Hypothalamus (tissue), 51 donors: ENCODE measurements around the gene PLAAT2.
A peak's percentile ranks its signal among the peaks of the same experiment; 100 is the strongest.

ENCODE experiments used
- DNase-seq, 51 donors: peaks; one replicate each; lab custom pipeline; 2025; lab: John Stamatoyannopoulos, UW

The PLAAT2 gene

GRCh38 chr11:63527667-63528066, 35.5 kb downstream of the PLAAT2 start:
- no peak for DNase-seq

GRCh38 chr11:63523151-63523550, 40.0 kb downstream of the PLAAT2 start:
- no peak for DNase-seq

- DNase-seq, result no peak
Observed at GRCh38 chr11:63521896-63522295, 41.3 kb downstream of the PLAAT2 start.

GRCh38 chr11:63520606-63521170, 42.5 kb downstream of the PLAAT2 start:
- DNase-seq, result no peak

GRCh38 chr11:63518548-63518947, 44.6 kb downstream of the PLAAT2 start:
- no peak for DNase-seq

GRCh38 chr11:63517156-63517555, 46.0 kb downstream of the PLAAT2 start:
- DNase-seq, result no peak

- no peak for DNase-seq
Observed at GRCh38 chr11:63516109-63516508, 47.1 kb downstream of the PLAAT2 start.

GRCh38 chr11:63512816-63513215, 50.4 kb downstream of the PLAAT2 start:
- no peak for DNase-seq

- peak in 11 of 51 donors; percentile 14 to 48 (median 33) for DNase-seq
Observed at GRCh38 chr11:63511048-63511748, 52.0 kb downstream of the PLAAT2 start.

GRCh38 chr11:63510360-63511047, 52.7 kb downstream of the PLAAT2 start:
- DNase-seq, result peak in 44 of 51 donors; percentile 32 to 94 (median 78)

- no peak for DNase-seq
Observed at GRCh38 chr11:63508745-63509144, 54.4 kb downstream of the PLAAT2 start.

- DNase-seq, result peak in 35 of 51 donors; percentile 19 to 82 (median 57)
Observed at GRCh38 chr11:63508009-63508408, 55.2 kb downstream of the PLAAT2 start.

GRCh38 chr11:63507511-63507910, 55.7 kb downstream of the PLAAT2 start:
- DNase-seq, result no peak

GRCh38 chr11:63506876-63507275, 56.3 kb downstream of the PLAAT2 start:
- no peak for DNase-seq

- DNase-seq, result no peak
Observed at GRCh38 chr11:63505857-63506528, 57.2 kb downstream of the PLAAT2 start, which contains the start of gene LGALS12. Gene LGALS12 (plus strand): TSS chr11:63506084. CDS start chr11:63506459, 375 bp downstream.

- DNase-seq, result peak in 12 of 51 donors; percentile 10 to 66 (median 28)
Observed at GRCh38 chr11:63504933-63505586, 58.1 kb downstream of the PLAAT2 start.

GRCh38 chr11:63504054-63504453, 59.1 kb downstream of the PLAAT2 start:
- no peak for DNase-seq

GRCh38 chr11:63503492-63503891, 59.7 kb downstream of the PLAAT2 start:
- DNase-seq, result no peak
